Measurements from ENCODE around the gene ABCF2.

Gene ABCF2

DNA sequence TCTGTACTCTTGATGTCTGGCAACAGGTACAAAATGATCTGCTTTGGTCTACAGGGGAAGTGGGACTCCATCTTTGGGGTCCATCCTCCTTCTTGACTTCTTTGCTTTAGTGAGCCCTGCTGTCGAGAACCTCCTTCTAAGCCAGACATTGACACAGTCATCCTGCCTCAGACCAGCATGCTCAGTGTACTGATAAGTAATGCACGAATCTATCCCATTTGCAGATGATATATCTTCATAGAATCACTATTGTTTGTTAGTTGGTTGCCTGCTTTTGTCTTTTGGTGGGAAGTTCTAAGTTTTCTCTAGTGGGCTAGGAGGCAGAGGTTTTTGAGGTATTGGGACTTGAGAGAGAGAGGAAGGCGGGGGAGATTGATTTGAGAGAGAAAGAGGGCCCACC is 25.7 kb downstream of the ABCF2 start:
- TF ChIP-seq, protein P1, sequence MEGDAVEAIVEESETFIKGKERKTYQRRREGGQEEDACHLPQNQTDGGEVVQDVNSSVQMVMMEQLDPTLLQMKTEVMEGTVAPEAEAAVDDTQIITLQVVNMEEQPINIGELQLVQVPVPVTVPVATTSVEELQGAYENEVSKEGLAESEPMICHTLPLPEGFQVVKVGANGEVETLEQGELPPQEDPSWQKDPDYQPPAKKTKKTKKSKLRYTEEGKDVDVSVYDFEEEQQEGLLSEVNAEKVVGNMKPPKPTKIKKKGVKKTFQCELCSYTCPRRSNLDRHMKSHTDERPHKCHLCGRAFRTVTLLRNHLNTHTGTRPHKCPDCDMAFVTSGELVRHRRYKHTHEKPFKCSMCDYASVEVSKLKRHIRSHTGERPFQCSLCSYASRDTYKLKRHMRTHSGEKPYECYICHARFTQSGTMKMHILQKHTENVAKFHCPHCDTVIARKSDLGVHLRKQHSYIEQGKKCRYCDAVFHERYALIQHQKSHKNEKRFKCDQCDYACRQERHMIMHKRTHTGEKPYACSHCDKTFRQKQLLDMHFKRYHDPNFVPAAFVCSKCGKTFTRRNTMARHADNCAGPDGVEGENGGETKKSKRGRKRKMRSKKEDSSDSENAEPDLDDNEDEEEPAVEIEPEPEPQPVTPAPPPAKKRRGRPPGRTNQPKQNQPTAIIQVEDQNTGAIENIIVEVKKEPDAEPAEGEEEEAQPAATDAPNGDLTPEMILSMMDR (IDR thresholded peaks at IDR 0.05; ENCODE audit: unreplicated experiment in 3 of 3), result no peak
- H3K4me3 Mint-ChIP-seq, result no peak overlapping the region
- peaks cover 23% of the 10 kb centered on the region for H3K27me3 Mint-ChIP-seq (ENCODE audit: low read depth)
- H3K36me3 Mint-ChIP-seq (ENCODE audit: low read depth), result no peaks in the 10 kb centered on the region
- no peak overlapping the region for H3K27ac Mint-ChIP-seq
- no peaks in the 10 kb centered on the region for H3K4me1 Mint-ChIP-seq
- H3K9me3 Mint-ChIP-seq, result no peaks in the 10 kb centered on the region

DNA sequence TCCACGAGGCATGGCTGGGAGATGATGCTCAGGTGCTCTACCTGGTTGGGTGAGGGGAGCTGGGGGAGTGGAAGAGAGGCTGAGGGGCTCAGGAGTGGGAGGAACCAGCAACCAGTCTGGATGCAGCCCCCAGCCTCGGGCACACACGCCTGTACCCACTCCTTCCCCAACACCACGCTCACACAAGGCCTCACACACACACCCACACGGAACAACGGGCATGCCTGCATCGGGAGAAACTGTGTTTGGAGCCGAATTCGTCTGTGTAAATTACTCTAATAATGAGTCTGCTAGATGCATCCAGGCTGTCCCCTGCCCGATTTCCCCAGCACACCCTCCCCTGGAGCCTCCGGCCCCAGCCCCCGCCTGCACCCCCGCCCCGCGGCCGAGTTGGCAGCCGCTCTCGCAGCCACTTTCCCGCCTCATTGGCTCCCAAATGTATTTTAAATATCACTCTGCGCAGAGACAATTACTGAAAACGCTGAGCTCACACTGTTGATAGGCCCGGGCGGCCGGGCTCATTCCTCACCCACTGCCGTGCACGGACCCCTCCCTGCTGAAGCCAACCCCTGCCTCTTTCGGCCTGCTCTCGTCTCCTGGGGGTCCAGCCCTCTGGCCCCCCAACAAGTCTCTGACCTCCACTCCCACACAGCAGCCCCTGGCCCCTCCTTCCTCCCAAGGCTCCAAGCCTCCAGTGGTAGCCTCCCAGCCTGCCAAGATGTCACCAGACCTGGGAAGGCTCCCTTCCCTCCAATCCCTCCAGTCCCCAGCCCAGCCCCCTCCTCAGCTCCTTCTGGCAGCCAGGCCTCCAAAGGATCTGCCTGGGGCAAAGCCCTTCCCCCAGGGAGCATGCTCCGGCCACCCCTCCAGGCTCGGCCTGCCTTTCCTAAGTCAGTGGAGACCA is 27.8 kb downstream of the ABCF2 start:
- TF ChIP-seq, protein P1 (IDR thresholded peaks at IDR 0.05; ENCODE audit: unreplicated experiment in 3 of 3), result no peak
- Mint-ChIP-seq H3K4me3 (no peak overlapping the region), H3K9me3 (no peaks in the 10 kb centered on the region)

DNA sequence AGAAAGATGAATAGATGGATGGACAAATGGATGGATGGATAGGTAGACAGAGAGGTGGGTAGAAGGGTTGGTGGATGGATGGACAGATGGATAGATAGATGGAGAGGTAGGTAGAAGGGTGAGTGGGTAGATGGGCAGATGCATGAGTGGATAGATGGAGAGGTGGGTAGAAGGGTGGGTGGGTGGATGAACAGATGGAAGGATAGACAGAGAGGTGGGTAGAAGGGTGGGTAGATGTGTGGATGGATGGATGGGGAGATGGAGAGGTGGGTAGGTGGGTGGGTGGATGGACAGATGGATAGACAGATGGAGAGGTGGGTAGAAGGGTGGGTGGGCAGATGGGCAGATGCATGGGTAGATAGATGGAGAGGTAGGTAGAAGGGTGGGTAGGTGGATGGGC is 29.1 kb downstream of the ABCF2 start:
- Mint-ChIP-seq H3K4me3 (no peak overlapping the region), H3K36me3 (ENCODE audit: low read depth) (no peaks in the 10 kb centered on the region), H3K27me3 (ENCODE audit: low read depth) (peaks cover 13% of the 10 kb centered on the region), H3K4me1 (no peaks in the 10 kb centered on the region), H3K27ac (no peak overlapping the region), H3K9me3 (no peaks in the 10 kb centered on the region)
- TF ChIP-seq, protein P1 (IDR thresholded peaks at IDR 0.05; ENCODE audit: unreplicated experiment in 3 of 3), result no peak

More for the DNA sequence above, 27.8 kb downstream of the ABCF2 start:
- Mint-ChIP-seq H3K36me3 (ENCODE audit: low read depth) (no peaks in the 10 kb centered on the region), H3K27me3 (ENCODE audit: low read depth) (peaks cover 8% of the 10 kb centered on the region), H3K4me1 (no peaks in the 10 kb centered on the region), H3K27ac (no peak overlapping the region)

DNA sequence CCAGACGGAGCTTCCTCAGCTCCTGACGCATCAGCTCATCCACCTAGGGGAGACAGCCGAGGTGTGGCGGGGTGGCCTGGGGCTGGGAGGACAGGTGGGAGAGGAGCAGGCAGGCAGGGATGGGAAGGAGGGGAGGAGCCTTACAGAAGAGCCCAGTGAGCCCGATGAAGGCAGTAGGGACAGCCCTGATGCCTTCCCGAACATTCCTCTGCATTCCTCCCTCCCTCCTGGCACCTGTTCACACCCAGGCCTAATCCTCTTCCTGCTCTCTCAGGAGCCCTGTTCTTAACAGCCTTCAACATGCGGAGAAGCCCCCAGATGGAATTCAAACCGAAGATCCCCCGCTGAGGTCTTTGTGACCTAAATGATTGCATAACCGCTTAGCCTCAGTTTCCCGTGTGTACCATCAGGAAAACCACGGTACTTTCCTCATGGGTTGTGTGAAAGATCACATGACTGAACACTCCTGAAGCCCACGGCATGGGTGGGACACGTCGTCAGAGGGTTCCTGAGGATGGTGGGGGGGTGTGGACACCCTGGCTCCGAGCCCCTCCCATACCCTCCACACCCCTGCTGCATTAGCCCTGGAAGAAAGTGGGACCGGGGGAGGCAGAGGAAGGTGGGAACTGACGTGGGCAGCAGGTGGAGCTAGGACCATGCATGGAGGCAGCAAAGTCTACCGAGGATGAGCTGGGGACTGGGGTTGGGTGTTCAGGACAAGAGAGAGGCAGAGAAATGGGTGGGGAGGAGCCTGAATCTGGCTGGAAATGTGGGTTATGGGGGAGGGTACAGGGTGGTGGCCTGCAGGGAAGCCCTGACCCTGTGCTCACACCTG is 31.2 kb downstream of the ABCF2 start:
- no peaks in the 10 kb centered on the region for H3K36me3 Mint-ChIP-seq (ENCODE audit: low read depth)
- no peaks in the 10 kb centered on the region for H3K4me1 Mint-ChIP-seq
- TF ChIP-seq, protein P1 (IDR thresholded peaks at IDR 0.05; ENCODE audit: unreplicated experiment in 3 of 3), result no peak
- H3K4me3 Mint-ChIP-seq, result no peak overlapping the region
- peaks cover 17% of the 10 kb centered on the region for H3K27me3 Mint-ChIP-seq (ENCODE audit: low read depth)
- H3K9me3 Mint-ChIP-seq, result no peaks in the 10 kb centered on the region
- H3K27ac Mint-ChIP-seq, result no peak overlapping the region

DNA sequence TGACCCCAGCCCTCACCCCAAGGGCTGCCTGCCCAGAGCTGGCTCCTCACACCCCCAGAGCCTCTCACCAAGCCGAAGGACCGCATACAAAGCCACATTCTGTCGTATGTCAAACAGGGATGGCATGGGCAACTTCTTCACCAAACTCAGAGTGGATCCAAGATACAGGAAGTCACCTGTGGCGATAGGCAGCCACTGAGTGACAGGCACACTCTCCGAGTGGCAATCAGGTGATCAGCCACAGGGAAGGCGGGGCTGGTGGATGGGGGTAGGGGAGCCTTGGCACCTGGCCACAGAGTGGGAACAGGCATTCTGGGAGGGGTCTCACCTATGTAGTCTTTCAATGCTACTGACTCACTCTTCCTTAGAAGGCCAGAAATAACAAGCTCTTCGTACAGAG is 32.8 kb downstream of the ABCF2 start:
- TF ChIP-seq, protein P1 (IDR thresholded peaks at IDR 0.05; ENCODE audit: unreplicated experiment in 3 of 3), result no peak
- Mint-ChIP-seq H3K36me3 (ENCODE audit: low read depth) (no peaks in the 10 kb centered on the region), H3K27ac (no peak overlapping the region)

More for the DNA sequence above, 32.8 kb downstream of the ABCF2 start:
- H3K27me3 Mint-ChIP-seq (ENCODE audit: low read depth), result peaks cover 30% of the 10 kb centered on the region
- H3K4me3 Mint-ChIP-seq, result no peak overlapping the region
- H3K9me3 Mint-ChIP-seq, result no peaks in the 10 kb centered on the region
- H3K4me1 Mint-ChIP-seq, result no peaks in the 10 kb centered on the region

All from nephron (organoid).